Stimulated activated CD4-positive, alpha-beta T cell treated with anti-CD3 and anti-CD28 coated beads, Interleukin-12 subunit alpha, Interleukin-12 subunit beta, amount 100 ng/mL, for 48 hours (primary cell): ENCODE results near the gene TAF11L7.
"Not testable (repeated sequence)": the region's sequence is repeated elsewhere in the genome, so short reads cannot be mapped to it uniquely, and the experiment has no call there.

Experiments used
- DNase-seq, 3 donors: peaks; one replicate each; pipeline ENCODE4 v3.0.0-alpha.2; 2020; ENCODE audit warnings: low read depth in 2 of 3, low spot score in 1 of 3

Gene TAF11L7

GRCh38 chr5:17585658-17586057, at the start of gene TAF11L7:
TSS of gene TAF11L7 (minus strand) at chr5:17585758.
- not testable (repeated sequence) for DNase-seq

DNA sequence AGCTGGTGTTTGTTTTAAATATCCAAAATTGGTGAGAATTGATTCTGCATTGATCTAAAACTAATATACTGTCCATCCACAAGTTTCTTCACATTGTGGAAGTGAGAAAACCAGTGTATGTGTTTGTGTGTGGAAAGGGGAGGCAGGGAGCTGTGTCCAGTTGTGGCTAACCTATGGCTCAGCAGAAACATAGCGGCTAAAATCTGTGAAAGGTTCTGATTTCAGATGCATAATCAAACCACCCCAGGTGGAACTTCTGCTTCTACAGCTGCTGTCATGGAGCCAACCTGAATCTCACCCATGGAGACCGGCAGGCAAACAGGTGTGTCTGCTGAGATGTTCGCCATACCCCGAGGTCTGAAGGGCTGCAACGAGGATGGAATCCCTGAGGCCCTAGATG, 48.6 kb upstream of the TAF11L7 start, which contains the start of gene TAF11L14:
TAF11L14 (plus strand) TSS at position 301 of the 400 bp plus-strand sequence.
- no peak for DNase-seq

DNA sequence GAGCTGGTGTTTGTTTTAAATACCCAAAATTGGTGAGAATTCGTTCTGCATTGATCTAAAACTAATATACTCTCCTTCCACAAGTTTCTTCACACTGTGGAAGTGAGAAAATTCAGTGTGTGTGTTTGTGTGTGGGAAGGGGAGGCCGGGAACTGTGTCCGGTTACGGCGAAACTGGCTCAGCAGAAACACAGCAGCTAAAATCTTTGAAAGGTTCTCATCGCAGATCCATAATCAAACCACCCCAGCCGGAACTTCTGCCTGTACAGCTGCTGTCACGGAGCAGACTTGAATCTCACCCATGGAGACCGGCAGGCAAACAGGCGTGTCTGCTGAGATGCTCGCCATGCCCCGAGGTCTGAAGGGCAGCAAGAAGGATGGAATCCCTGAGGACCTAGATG, 46.2 kb upstream of the TAF11L7 start, which contains the start of gene TAF11L13:
TAF11L13 (plus strand) TSS at position 301 of the 400 bp plus-strand sequence.
- not testable (repeated sequence) for DNase-seq

- DNase-seq: no peak
These were observed 40.1 kb upstream of the TAF11L7 start for GRCh38 chr5:17625686-17626085.

- no peak for DNase-seq
These were observed 35.1 kb upstream of the TAF11L7 start for GRCh38 chr5:17620627-17621026.

- no peak for DNase-seq
These were observed 33.8 kb upstream of the TAF11L7 start for GRCh38 chr5:17619354-17619753.

- no peak for DNase-seq
These were observed 29.5 kb upstream of the TAF11L7 start for GRCh38 chr5:17614872-17615605.

DNA sequence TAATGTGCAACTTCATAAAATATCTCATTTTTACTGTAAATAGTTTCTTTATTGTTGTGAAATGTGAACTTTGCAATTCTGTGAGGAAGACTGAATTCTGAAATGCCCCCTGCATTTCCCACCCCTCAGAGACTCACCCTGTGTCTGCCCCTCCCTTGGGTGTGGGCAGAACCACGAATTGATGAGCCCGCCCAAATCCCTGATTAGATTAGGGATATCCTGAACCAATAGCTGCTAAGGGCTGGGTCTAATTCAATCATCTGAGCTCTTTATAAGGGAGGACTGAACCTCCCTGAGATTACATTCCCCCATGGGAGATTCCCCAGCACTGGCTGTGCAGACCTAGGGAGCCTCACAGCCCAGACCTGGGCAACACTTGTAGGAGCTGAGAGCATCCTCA, 24.5 kb upstream of the TAF11L7 start, which contains the start of gene TAF11L12:
TAF11L12 (plus strand) TSS at position 301 of the 400 bp plus-strand sequence.
- not testable (repeated sequence) for DNase-seq

GRCh38 chr5:17607461-17607860, 21.9 kb upstream of the TAF11L7 start:
- DNase-seq: not testable (repeated sequence)

GRCh38 chr5:17604951-17605350, 19.4 kb upstream of the TAF11L7 start:
- no peak for DNase-seq

DNA sequence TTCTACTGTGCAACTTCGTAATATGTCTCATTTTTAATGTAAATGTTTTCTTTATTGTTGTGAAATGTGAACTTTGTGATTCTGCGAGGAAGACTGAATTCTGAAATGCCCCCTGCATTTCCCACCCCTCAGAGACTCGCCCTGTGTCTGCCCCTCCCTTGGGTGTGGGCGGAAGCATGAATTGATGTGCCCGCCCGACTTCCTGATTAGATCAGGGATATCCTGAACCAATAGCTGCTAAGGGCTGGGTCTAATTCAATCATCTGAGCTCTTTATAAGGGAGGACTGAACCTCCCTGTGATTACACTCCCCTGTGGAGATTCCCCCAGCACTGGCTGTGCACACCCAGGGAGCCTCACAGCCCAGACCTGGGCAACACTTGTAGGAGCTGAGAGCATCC, 18.3 kb upstream of the TAF11L7 start, which contains the start of gene TAF11L11:
TAF11L11 (plus strand) TSS at position 304 of the 400 bp plus-strand sequence.
- DNase-seq: not testable (repeated sequence)

DNA sequence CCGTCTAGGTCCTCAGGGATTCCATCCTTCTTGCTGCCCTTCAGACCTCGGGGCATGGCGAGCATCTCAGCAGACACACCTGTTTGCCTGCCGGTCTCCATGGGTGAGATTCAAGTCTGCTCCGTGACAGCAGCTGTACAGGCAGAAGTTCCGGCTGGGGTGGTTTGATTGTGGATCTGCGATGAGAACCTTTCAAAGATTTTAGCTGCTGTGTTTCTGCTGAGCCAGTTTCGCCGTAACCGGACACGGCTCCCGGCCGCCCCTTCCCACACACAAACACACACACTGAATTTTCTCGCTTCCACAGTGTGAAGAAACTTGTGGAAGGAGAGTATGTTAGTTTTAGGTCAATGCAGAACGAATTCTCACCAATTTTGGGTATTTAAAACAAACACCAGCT, 12.2 kb upstream of the TAF11L7 start, which contains the start of gene TAF11L10:
TAF11L10 (minus strand) TSS at position 101 of the 400 bp plus-strand sequence.
- not testable (repeated sequence) for DNase-seq

- DNase-seq: not testable (repeated sequence)
These were observed 8.7 kb upstream of the TAF11L7 start, which contains the start of gene TAF11L9 for GRCh38 chr5:17594255-17594654. TSS of gene TAF11L9 (minus strand) at chr5:17594394.

DNA sequence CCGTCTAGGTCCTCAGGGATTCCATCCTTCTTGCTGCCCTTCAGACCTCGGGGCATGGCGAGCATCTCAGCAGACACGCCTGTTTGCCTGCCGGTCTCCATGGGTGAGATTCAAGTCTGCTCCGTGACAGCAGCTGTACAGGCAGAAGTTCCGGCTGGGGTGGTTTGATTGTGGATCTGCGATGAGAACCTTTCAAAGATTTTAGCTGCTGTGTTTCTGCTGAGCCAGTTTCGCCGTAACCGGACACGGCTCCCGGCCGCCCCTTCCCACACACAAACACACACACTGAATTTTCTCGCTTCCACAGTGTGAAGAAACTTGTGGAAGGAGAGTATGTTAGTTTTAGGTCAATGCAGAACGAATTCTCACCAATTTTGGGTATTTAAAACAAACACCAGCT, 5.3 kb upstream of the TAF11L7 start, which contains the start of gene TAF11L8:
TAF11L8 (minus strand) TSS at position 101 of the 400 bp plus-strand sequence.
- DNase-seq: not testable (repeated sequence)
